Activated T-cell treated with anti-CD3 and anti-CD28 coated beads, Interleukin-2, amount 50 U/mL, for 1 hour (primary cell): ENCODE results near the gene ADCY2.

Experiments used
- DNase-seq: peaks from one replicate; pipeline ENCODE4 v3.0.0-alpha.2; 2020

ADCY2 gene

DNA sequence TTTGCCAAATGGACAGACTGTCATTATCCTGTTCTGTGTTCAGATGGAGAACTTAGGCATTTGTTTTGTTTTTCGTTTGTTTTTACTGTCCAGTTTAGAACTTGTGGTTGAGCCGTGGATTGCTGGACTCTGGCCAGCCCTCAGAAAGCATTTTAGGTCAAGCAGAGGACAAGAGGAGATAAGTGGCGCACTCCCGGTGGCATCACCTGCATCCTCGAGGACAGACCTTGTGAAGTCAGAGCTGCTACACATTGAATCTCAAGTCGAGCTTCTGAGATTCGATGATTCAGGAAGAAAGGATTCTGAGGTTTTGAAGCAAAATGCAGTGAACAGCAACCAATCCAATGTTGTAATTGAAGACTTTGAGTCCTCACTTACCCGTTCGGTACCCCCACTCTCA lies 481.9 kb downstream of the ADCY2 start:
- no peak for DNase-seq

- no peak for DNase-seq
Measured at GRCh38 chr5:7878381-7878873, 482.5 kb downstream of the ADCY2 start.
